SJCRH30 (cell line): ENCODE data around the gene LEKR1. TPM values are rescaled to one million over a fixed set of nuclear protein-coding genes. Genes with fewer than 3 reads are reported as not detected.
A peak's percentile ranks its signal among the peaks of the same experiment; 100 is the strongest.
"Not testable (repeated sequence)": the region's sequence is repeated elsewhere in the genome, so short reads cannot be mapped to it uniquely, and the experiment has no call there.

Experiments used
- DNase-seq, 2 experiments: peaks; one replicate each; pipeline ENCODE4 v3.0.0-alpha.2; 2015 to 2020
- H3K27ac ChIP-seq: fragments of 250-450 bp; sonication (Bioruptor Pico); 2 replicates; pipeline ENCODE4 v1.5.1; 2020; ENCODE audit warnings: mild to moderate bottlenecking, moderate library complexity
- H3K27me3 ChIP-seq: fragments of 250-450 bp; sonication (Bioruptor Pico); 2 replicates; pipeline ENCODE4 v1.5.1; 2020; ENCODE audit warnings: mild to moderate bottlenecking, moderate library complexity
- H3K36me3 ChIP-seq: fragments of 250-450 bp; sonication (Bioruptor Pico); 2 replicates; pipeline ENCODE4 v1.5.1; 2020; ENCODE audit warnings: mild to moderate bottlenecking, moderate library complexity
- H3K4me1 ChIP-seq: fragments of 250-450 bp; sonication (Bioruptor Pico); 2 replicates; pipeline ENCODE4 v1.5.1; 2020; ENCODE audit warnings: mild to moderate bottlenecking, moderate library complexity
- H3K4me3 ChIP-seq: fragments of 250-450 bp; sonication (Bioruptor Pico); 2 replicates; pipeline ENCODE4 v1.5.1; 2020; ENCODE audit warnings: mild to moderate bottlenecking, moderate library complexity
- H3K9me3 ChIP-seq: fragments of 250-450 bp; sonication (Bioruptor Pico); replicated peaks from 2 replicates; pipeline ENCODE4 v1.5.1; 2020; ENCODE audit warnings: mild to moderate bottlenecking, moderate library complexity
- total RNA-seq: library from RNA; depleted of rRNA; stranded (reverse); fragments of >200 nt; shearing (Covaris generic); gene quantifications from 2 replicates; pipeline ENCODE4 v1.2.3, GENCODE V29; 2014

The LEKR1 gene
- total RNA-seq, 1 experiment from 2014 or later, result 0.61 TPM

DNA sequence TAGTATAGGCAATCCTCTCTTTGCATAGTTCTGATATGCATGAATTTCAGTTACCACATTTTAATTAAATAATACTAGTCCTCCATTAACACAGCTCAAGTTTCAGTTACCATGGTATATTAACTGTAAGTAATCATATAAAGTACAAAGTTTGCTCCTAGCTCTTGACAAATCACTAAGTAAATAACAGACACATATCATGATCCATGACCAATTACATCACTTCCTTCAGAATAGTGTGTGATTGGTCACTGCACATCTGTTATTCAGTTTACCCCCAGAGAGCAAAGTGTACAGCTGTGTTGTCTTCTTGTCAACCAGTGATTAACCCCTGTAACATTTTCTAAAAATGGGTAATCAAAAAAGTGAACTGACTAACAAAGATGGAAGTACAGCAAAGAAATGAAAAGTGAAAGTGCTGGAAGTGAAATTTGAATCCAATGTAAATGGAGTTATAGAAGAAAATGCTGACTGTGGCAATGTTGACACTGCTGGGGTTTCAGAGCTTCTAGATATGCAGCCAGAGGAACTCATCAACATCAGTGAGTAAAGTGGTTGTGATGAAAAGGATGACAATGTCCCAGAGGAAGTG is 30.2 kb upstream of the LEKR1 start:
- Histone ChIP-seq H3K4me1 (peaks cover 3% of the 10 kb centered on the region; the same call in 1 of the 2 replicates), H3K36me3 (no peaks in the 10 kb centered on the region)
- peak in 1 of 2 experiments; percentile 14 for DNase-seq

GRCh38 chr3:156797368-156797767 is 28.8 kb upstream of the LEKR1 start:
- Histone ChIP-seq H3K9me3 (peaks cover 4% of the 10 kb centered on the region; the same call in 1 of the 2 replicates), H3K27me3 (no peaks in the 10 kb centered on the region), H3K4me1 (peaks cover 3% of the 10 kb centered on the region; the same call in 1 of the 2 replicates), H3K36me3 (no peaks in the 10 kb centered on the region), H3K4me3 (no peak overlapping the region), H3K27ac (no peak overlapping the region)
- no peak for DNase-seq

More for the DNA sequence above, 30.2 kb upstream of the LEKR1 start:
- H3K27me3 ChIP-seq, result no peaks in the 10 kb centered on the region
- H3K4me3 ChIP-seq, result no peak overlapping the region
- H3K9me3 ChIP-seq, result peaks cover 4% of the 10 kb centered on the region; the same call in 1 of the 2 replicates
- no peak overlapping the region; the same call in 1 of the 2 replicates for H3K27ac ChIP-seq

GRCh38 chr3:156800287-156800686 is 25.9 kb upstream of the LEKR1 start:
- not testable (repeated sequence) for H3K36me3 ChIP-seq, H3K27me3 ChIP-seq, H3K27ac ChIP-seq, H3K4me3 ChIP-seq, DNase-seq, H3K9me3 ChIP-seq, H3K4me1 ChIP-seq

GRCh38 chr3:156801746-156802145 is 24.4 kb upstream of the LEKR1 start:
- Histone ChIP-seq H3K4me1 (no peaks in the 10 kb centered on the region), H3K9me3 (peaks cover 4% of the 10 kb centered on the region; the same call in 1 of the 2 replicates), H3K4me3 (no peak overlapping the region), H3K36me3 (no peaks in the 10 kb centered on the region), H3K27me3 (no peaks in the 10 kb centered on the region), H3K27ac (no peak overlapping the region)
- no peak for DNase-seq

DNA sequence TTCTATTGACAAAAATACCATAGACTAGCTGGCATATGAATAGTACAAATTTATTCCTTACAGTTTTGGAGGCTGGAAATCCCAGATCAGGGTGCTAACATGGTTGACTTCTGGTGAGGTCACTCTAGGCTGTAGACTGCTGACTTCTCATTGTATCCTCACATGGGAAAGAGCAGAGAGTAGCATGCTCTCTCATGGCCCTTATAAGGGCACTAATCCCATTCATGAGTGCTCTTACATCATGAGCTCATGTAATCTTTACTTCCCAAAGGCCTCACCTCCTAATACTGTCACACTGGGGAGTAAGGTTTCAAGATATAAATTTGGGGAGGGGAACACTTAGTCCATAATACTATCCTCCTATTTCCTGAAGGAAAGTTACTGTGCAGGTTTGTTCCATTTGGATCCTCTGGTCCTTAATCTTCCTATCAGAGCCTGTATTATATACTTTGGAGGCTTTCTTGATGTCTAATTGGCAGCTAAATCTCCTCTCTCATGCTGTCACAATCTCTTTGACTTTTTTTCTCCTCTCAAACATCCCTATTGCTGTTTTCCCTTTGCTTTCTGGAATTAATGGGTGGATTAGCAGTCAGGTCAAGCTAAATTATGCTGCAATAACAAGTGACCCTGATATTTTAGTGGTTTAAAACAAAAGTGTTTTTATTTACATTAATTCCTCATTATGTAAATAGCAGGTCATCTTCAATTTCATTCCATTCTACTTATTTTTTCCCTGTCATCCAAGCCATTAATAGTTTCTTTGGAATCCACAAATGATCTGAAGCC is 23.1 kb upstream of the LEKR1 start:
- no peak for DNase-seq
- Histone ChIP-seq H3K4me3 (no peak overlapping the region), H3K4me1 (no peaks in the 10 kb centered on the region), H3K9me3 (peaks cover 4% of the 10 kb centered on the region; the same call in 1 of the 2 replicates), H3K27ac (no peak overlapping the region), H3K36me3 (no peaks in the 10 kb centered on the region), H3K27me3 (no peaks in the 10 kb centered on the region)

DNA sequence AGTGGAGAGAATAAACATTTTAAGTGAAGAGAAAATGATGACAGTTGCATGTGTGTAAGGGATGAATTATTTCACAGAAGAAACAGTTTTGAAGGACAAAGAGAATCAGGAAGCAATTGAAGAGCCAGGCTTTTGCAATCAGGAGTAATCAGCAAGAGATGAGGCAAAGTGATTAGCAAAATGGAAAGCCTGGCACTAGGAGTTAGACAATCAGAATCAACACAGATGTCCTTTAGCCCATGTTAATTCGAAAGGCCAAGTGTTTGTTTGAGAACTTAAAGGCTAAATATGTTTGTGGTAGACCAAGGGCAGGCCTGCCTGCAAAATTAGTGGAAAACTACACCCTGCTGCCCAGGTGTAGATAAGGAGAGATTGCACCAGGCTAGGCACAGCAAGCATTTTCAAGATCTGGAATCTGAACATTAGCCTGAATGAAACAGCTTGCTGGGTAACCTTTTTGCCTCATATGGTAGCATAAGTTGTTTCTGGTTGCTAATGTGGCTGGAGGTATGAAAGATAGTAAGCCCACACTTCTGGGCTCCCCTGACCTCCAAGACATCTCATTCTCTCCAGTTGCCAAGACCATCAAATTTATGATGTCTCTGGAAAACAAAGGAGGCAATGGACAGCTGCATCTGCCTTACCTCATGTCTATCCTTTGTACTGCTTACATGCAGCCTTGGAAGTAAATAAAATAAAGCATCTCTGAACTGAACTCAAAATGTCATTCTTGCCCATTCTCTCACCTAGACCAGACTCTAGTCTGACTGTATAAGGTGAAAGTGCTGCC is 22.0 kb upstream of the LEKR1 start:
- H3K4me3 ChIP-seq, result no peak overlapping the region

DNA sequence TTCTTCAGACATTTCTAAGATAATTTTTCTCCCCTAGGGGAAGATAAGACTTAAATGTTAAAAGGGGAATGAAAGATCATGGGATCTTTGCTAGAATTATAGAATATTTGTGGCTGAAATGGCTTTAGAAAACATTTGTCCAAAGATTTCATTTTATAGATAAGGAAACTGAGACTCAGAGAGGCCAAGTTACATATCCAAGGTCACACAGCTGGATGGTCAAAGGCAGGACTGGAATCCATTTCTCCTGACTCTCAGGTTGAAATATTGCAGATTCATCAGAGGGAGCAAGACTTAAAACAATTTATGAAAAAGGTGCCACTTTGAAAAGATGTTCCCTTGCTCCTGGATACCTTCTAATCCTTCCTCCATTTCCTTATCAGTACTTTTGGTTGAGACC is 19.5 kb upstream of the LEKR1 start:
- Histone ChIP-seq H3K36me3 (no peaks in the 10 kb centered on the region), H3K4me1 (no peaks in the 10 kb centered on the region), H3K9me3 (no peaks in the 10 kb centered on the region), H3K4me3 (no peak overlapping the region), H3K27me3 (no peaks in the 10 kb centered on the region), H3K27ac (no peak overlapping the region)
- DNase-seq, result no peak

More for the DNA sequence above, 22.0 kb upstream of the LEKR1 start:
- DNase-seq, result no peak
- no peak overlapping the region for H3K27ac ChIP-seq
- peaks cover 2% of the 10 kb centered on the region; the same call in 1 of the 2 replicates for H3K9me3 ChIP-seq
- H3K36me3 ChIP-seq, result no peaks in the 10 kb centered on the region
- no peaks in the 10 kb centered on the region for H3K27me3 ChIP-seq
- no peaks in the 10 kb centered on the region for H3K4me1 ChIP-seq

- H3K9me3 ChIP-seq, result no peaks in the 10 kb centered on the region
- no peaks in the 10 kb centered on the region for H3K4me1 ChIP-seq
- H3K27me3 ChIP-seq, result no peaks in the 10 kb centered on the region
- H3K4me3 ChIP-seq, result no peak overlapping the region
- no peaks in the 10 kb centered on the region for H3K36me3 ChIP-seq
- no peak overlapping the region for H3K27ac ChIP-seq
- DNase-seq, result no peak
These were observed 18.1 kb upstream of the LEKR1 start for GRCh38 chr3:156808025-156808424.

GRCh38 chr3:156811089-156811862 is 14.9 kb upstream of the LEKR1 start:
- no peaks in the 10 kb centered on the region for H3K36me3 ChIP-seq
- no peaks in the 10 kb centered on the region for H3K27me3 ChIP-seq
- no peak overlapping the region for H3K4me3 ChIP-seq
- H3K9me3 ChIP-seq, result no peaks in the 10 kb centered on the region
- H3K4me1 ChIP-seq, result no peaks in the 10 kb centered on the region
- no peak for DNase-seq
- H3K27ac ChIP-seq, result no peak overlapping the region

DNA sequence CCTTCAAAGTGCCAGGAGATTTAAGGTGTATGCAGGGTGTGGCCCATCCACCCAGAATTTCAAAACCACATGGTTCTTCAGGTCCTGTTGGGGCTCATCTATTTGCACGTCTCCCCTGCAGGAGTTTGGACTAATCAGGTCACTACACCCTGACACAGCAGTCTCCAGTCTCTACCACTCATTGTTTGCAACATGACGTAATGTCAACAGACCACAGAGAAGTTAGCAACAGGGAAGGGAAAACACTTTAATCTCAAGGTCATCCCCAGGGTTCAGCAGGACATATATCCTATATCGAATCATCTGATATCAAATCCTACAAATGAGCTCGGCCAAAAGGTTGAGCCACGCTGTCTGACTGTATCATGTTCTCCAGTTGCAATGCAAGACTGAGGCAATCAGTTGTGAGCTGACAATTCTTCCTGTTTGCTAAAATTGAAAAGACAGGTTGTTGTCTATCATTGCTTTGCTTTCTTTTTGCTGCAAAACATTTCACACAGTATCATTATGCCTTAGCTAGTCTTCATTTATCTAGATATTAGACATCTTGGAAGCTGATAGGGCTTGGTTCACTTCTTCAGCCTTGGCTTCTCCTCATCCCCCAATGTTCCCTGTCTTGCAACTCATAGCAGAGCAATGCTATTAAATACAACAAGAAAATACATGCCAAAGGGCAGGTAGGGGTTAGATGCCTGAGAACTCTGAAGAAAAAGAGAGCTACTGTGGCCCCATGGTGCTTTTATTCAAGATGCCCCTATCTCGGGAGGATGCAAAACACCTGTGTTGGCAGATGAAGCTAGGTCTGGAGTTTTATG is 13.4 kb upstream of the LEKR1 start:
- Histone ChIP-seq H3K4me3 (no peak overlapping the region), H3K4me1 (no peaks in the 10 kb centered on the region), H3K27ac (no peak overlapping the region), H3K9me3 (no peaks in the 10 kb centered on the region), H3K36me3 (no peaks in the 10 kb centered on the region), H3K27me3 (no peaks in the 10 kb centered on the region)
- DNase-seq, result no peak

DNA sequence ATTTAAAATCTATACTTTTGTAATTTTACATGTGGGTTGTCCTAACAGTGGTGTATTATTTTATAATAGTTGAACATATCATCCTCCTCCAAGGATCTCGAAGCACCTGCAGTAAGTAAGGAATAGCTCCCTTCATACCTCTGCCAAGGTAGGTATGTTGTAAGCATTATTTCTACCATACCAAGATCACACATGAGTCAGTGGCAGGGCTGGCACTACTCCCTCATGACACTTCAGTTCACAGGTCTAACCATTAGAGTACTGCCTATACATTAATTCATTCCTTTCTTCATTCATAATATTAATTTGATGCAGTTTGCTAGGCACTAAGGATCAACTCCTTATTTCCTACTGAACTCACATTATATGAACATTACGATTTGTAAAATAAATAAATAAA is 11.9 kb upstream of the LEKR1 start:
- H3K9me3 ChIP-seq, result no peaks in the 10 kb centered on the region
- peaks cover 10% of the 10 kb centered on the region for H3K4me1 ChIP-seq
- DNase-seq, result no peak
- H3K27ac ChIP-seq, result no peak overlapping the region
- H3K27me3 ChIP-seq, result no peaks in the 10 kb centered on the region
- H3K36me3 ChIP-seq, result no peaks in the 10 kb centered on the region
- no peak overlapping the region for H3K4me3 ChIP-seq

- peaks cover 16% of the 10 kb centered on the region for H3K4me1 ChIP-seq
- H3K27me3 ChIP-seq, result no peaks in the 10 kb centered on the region
- H3K9me3 ChIP-seq, result no peaks in the 10 kb centered on the region
- no peak overlapping the region for H3K4me3 ChIP-seq
- H3K27ac ChIP-seq, result no peak overlapping the region
- DNase-seq, result no peak
- H3K36me3 ChIP-seq, result no peaks in the 10 kb centered on the region
These were observed 9.9 kb upstream of the LEKR1 start for GRCh38 chr3:156816091-156816793.
